HEK293 (cell line): ENCODE measurements around the gene PAFAH1B2.

Source experiments
- BCL6B ChIP-seq: fragments of 450-650 bp; formaldehyde crosslinking; IDR thresholded peaks from 2 replicates; pipeline ENCODE4 v1.5.1; 2017; ENCODE audit warnings: missing biosample characterization, missing genetic modification characterization
- GLIS1 ChIP-seq: fragments of 450-650 bp; formaldehyde crosslinking; IDR thresholded peaks from 2 replicates; pipeline ENCODE4 v1.5.1; 2016; ENCODE audit warnings: missing biosample characterization, missing genetic modification characterization
- KLF1 ChIP-seq: fragments of 450-650 bp; formaldehyde crosslinking; IDR thresholded peaks from 2 replicates; pipeline ENCODE4 v1.5.1; 2016; ENCODE audit warnings: missing biosample characterization, missing genetic modification characterization
- KLF16 ChIP-seq: fragments of 450-650 bp; formaldehyde crosslinking; IDR thresholded peaks from 2 replicates; pipeline ENCODE4 v1.5.1; 2017; ENCODE audit warnings: missing biosample characterization, missing genetic modification characterization
- MEIS1 ChIP-seq: sonication (generic); formaldehyde crosslinking; IDR thresholded peaks from 2 replicates; pipeline ENCODE4 v1.8.1; 2022; ENCODE audit warnings: missing genetic modification reagents, mild to moderate bottlenecking, borderline replicate concordance
- REPIN1 ChIP-seq: fragments of 450-650 bp; formaldehyde crosslinking; IDR thresholded peaks from 2 replicates; pipeline ENCODE4 v1.5.1; 2017; ENCODE audit warnings: missing biosample characterization, missing genetic modification characterization, low read depth
- REST ChIP-seq: fragments of 450-650 bp; formaldehyde crosslinking; IDR thresholded peaks from 2 replicates; pipeline ENCODE4 v1.5.1; 2016; ENCODE audit warnings: missing biosample characterization, missing genetic modification characterization
- SETDB1 ChIP-seq: IDR thresholded peaks from one replicate; pipeline ENCODE4 v1.6.1; 2017; ENCODE audit warnings: mild to moderate bottlenecking, low read length, moderate library complexity, mixed read lengths; ENCODE audit not compliant: insufficient read length
- SP3 ChIP-seq: fragments of 450-650 bp; formaldehyde crosslinking; IDR thresholded peaks from 2 replicates; pipeline ENCODE4 v1.5.1; 2016; ENCODE audit warnings: missing biosample characterization, missing genetic modification characterization
- ZBTB21 ChIP-seq: fragments of 450-650 bp; formaldehyde crosslinking; IDR thresholded peaks from 2 replicates; pipeline ENCODE4 v1.5.1; 2017; ENCODE audit warnings: missing biosample characterization, missing genetic modification characterization
- ZBTB26 ChIP-seq: fragments of 450-650 bp; formaldehyde crosslinking; optimal IDR thresholded peaks from 2 replicates; pipeline ENCODE3; 2016; ENCODE audit warnings: missing biosample characterization, mild to moderate bottlenecking, missing genetic modification characterization
- ZBTB6 ChIP-seq: fragments of 450-650 bp; formaldehyde crosslinking; IDR thresholded peaks from 2 replicates; pipeline ENCODE4 v1.5.1; 2017; ENCODE audit warnings: missing biosample characterization, missing genetic modification characterization
- ZNF114 ChIP-seq: fragments of 450-650 bp; formaldehyde crosslinking; IDR thresholded peaks from 2 replicates; pipeline ENCODE4 v1.5.0; 2017; ENCODE audit warnings: missing biosample characterization, missing genetic modification characterization
- ZNF2 ChIP-seq: fragments of 450-650 bp; formaldehyde crosslinking; IDR thresholded peaks from 2 replicates; pipeline ENCODE4 v1.5.1; 2016; ENCODE audit warnings: missing biosample characterization, missing genetic modification characterization
- ZNF202 ChIP-seq: fragments of 450-650 bp; formaldehyde crosslinking; IDR thresholded peaks from 2 replicates; pipeline ENCODE4 v1.5.1; 2016; ENCODE audit warnings: missing biosample characterization, missing genetic modification characterization, borderline replicate concordance
- ZNF335 ChIP-seq: fragments of 450-650 bp; formaldehyde crosslinking; conservative IDR thresholded peaks from 2 replicates; pipeline ENCODE4 v1.5.1; 2016; ENCODE audit warnings: missing biosample characterization, missing genetic modification characterization
- ZNF362 ChIP-seq: fragments of 450-650 bp; formaldehyde crosslinking; IDR thresholded peaks from 2 replicates; pipeline ENCODE4 v1.5.1; 2016; ENCODE audit warnings: missing biosample characterization, missing genetic modification characterization
- ZNF37A ChIP-seq: fragments of 450-650 bp; IDR thresholded peaks from 2 replicates; pipeline ENCODE4 v1.5.1; 2018; ENCODE audit warnings: missing biosample characterization, missing genetic modification characterization
- ZNF394 ChIP-seq: fragments of 450-650 bp; formaldehyde crosslinking; IDR thresholded peaks from 2 replicates; pipeline ENCODE4 v1.5.1; 2016; ENCODE audit warnings: missing biosample characterization, missing genetic modification characterization, mild to moderate bottlenecking, moderate library complexity, borderline replicate concordance
- ZNF416 ChIP-seq: fragments of 450-650 bp; formaldehyde crosslinking; IDR thresholded peaks from 2 replicates; pipeline ENCODE4 v1.5.1; 2016; ENCODE audit warnings: missing biosample characterization, missing genetic modification characterization
- ZNF433 ChIP-seq: fragments of 450-650 bp; formaldehyde crosslinking; IDR thresholded peaks from 2 replicates; pipeline ENCODE4 v1.5.1; 2016; ENCODE audit warnings: missing biosample characterization, missing genetic modification characterization, low read depth
- ZNF48 ChIP-seq: fragments of 450-650 bp; formaldehyde crosslinking; IDR thresholded peaks from 2 replicates; pipeline ENCODE4 v1.5.1; 2016; ENCODE audit warnings: missing biosample characterization, missing genetic modification characterization
- ZNF558 ChIP-seq: fragments of 450-650 bp; formaldehyde crosslinking; IDR thresholded peaks from 2 replicates; pipeline ENCODE4 v1.5.1; 2016; ENCODE audit warnings: missing biosample characterization, missing genetic modification characterization
- ZNF626 ChIP-seq: fragments of 450-650 bp; sonication (Bioruptor Pico); formaldehyde crosslinking; IDR thresholded peaks from 2 replicates; pipeline ENCODE4 v1.5.1; 2018; ENCODE audit warnings: missing biosample characterization, missing genetic modification characterization, inconsistent platforms
- ZNF704 ChIP-seq: fragments of 450-650 bp; formaldehyde crosslinking; IDR thresholded peaks from 2 replicates; pipeline ENCODE4 v1.5.1; 2016; ENCODE audit warnings: missing biosample characterization, missing genetic modification characterization
- ZNF747 ChIP-seq: fragments of 450-650 bp; formaldehyde crosslinking; IDR thresholded peaks from 2 replicates; pipeline ENCODE4 v1.5.1; 2016; ENCODE audit warnings: missing biosample characterization, missing genetic modification characterization
- ZNF768 ChIP-seq: fragments of 450-650 bp; formaldehyde crosslinking; IDR thresholded peaks from 2 replicates; pipeline ENCODE4 v1.5.1; 2018; ENCODE audit warnings: missing biosample characterization, mild to moderate bottlenecking, missing genetic modification characterization
- ZNF837 ChIP-seq: fragments of 450-650 bp; formaldehyde crosslinking; IDR thresholded peaks from 2 replicates; pipeline ENCODE4 v1.5.1; 2016; ENCODE audit warnings: missing biosample characterization, missing genetic modification characterization
- ZSCAN23 ChIP-seq: fragments of 450-650 bp; formaldehyde crosslinking; IDR thresholded peaks from 2 replicates; pipeline ENCODE4 v1.5.1; 2016; ENCODE audit warnings: missing biosample characterization, missing genetic modification characterization
- ZSCAN4 ChIP-seq: fragments of 450-650 bp; formaldehyde crosslinking; IDR thresholded peaks from 2 replicates; pipeline ENCODE4 v1.5.1; 2017; ENCODE audit warnings: missing biosample characterization, missing genetic modification characterization

PAFAH1B2 gene

GRCh38 chr11:117143871-117144476, at the start of gene PAFAH1B2 (continued):
- TF ChIP-seq ZNF37A (tag by site-specific recombination) (no peak), REST (no peak), MEIS1 (no peak), ZNF433 (tag by site-specific recombination) (no peak), ZNF394 (peak; percentile 70; the same call in 1 of the 2 replicates), ZBTB21 (tag by site-specific recombination) (peak; percentile 94), GLIS1 (tag by site-specific recombination) (peak; percentile 69; the same call in 1 of the 2 replicates), ZBTB26 (tag by site-specific recombination) (peak; percentile 90), ZNF2 (tag by site-specific recombination) (peak; percentile 86), ZNF747 (tag by site-specific recombination) (no peak), ZSCAN4 (no peak), ZNF558 (tag by site-specific recombination) (no peak), ZNF704 (no peak), ZNF837 (tag by site-specific recombination) (no peak), ZNF768 (tag by site-specific recombination) (no peak), ZNF362 (tag by site-specific recombination) (no peak), ZNF335 (tag by site-specific recombination) (peak; percentile 85), ZNF114 (tag by site-specific recombination) (no peak), ZNF48 (tag by site-specific recombination) (no peak), SP3 (tag by site-specific recombination) (peak; percentile 79), SETDB1 (no peak), ZNF416 (tag by site-specific recombination) (no peak), ZNF202 (no peak), ZSCAN23 (no peak), BCL6B (tag by site-specific recombination) (no peak), KLF1 (tag by site-specific recombination) (peak; percentile 57), ZNF626 (no peak), ZBTB6 (tag by site-specific recombination) (no peak; the same call in 1 of the 2 replicates), KLF16 (peak; percentile 52; the same call in 1 of the 2 replicates), REPIN1 (tag by site-specific recombination) (no peak)
